NCI-H128 (cell line): ENCODE results near the gene CNTNAP2.
"Not testable (repeated sequence)": the region's sequence is repeated elsewhere in the genome, so short reads cannot be mapped to it uniquely, and the experiment has no call there.

ENCODE experiments used
- DNase-seq: peaks from one replicate; lab custom pipeline; 2025; ENCODE audit not compliant: unreplicated experiment; lab: John Stamatoyannopoulos, UW

Gene CNTNAP2

DNA sequence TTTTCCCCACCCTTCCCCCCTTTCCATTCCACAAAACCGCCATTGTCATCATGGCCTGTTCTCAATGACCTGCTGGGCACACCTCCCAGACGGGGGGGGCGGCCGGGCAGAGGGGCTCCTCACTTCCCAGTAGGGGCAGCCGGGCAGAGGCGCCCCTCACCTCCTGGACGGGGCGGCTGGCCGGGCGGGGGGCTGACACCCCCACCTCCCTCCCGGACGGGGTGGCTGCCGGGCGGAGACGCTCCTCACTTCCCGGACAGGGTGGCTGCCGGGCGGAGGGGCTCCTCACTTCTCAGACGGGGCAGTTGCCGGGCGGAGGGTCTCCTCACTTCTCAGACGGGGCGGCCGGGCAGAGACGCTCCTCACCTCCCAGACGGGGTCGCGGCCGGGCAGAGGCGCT is 1685.2 kb downstream of the CNTNAP2 start:
- DNase-seq: not testable (repeated sequence)

DNA sequence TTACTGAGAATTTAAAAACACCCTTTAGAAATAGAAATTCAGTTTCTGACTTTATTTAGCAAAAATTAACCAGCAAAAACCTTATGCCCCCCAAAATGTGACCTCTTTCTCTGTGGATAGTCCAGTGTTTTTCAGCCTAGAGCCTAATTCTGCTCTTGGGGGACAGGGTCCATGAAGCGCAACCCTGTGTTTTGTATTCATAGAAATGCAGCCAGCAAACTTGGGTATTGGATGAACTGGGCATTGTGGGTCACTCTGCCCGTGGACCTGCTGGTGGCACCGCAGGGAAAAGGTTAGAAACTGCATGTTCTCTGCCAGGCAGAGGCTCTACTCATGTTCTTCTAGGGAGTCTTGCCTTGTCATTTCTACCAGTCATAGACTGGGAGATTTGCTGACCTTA is 1686.5 kb downstream of the CNTNAP2 start:
- DNase-seq: no peak

DNA sequence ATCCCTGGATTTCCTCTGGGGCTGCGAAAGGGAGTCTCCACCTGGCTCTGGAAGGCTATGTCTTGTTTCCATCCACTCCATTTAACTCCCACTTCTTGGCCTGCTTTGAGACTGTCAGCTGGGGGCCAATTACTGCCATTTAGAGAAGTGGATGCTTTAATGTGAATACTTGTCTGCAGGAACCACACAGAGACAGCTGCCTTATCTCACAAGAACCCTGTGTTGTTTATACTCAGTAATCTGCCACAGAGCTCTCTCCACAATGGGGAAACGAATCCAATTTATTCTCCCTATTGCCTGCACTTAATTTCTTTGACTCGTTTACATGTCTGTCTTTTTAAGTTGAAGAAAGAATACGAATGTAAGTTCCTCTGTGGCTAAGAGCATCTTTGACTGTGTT is 1687.0 kb downstream of the CNTNAP2 start:
- peak; percentile 76 for DNase-seq

DNA sequence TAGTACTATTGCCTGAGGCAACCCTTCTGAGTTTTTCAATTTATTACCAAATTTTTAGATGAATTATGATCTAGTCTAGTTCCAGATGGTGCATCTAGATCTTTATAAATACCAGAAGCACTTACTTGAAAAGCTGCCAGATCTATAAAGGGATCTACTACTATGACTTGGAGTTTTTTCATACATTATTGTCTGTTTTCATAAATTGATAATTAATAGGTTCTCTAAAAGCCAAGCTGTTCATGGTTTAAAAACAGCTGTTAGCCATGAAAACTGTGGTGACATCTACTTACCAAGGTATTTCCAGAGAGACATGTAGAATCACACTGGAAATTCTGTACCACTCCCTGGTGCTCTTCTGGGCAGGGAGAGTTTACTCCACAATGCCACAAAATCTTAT is 1687.4 kb downstream of the CNTNAP2 start:
- no peak for DNase-seq

DNA sequence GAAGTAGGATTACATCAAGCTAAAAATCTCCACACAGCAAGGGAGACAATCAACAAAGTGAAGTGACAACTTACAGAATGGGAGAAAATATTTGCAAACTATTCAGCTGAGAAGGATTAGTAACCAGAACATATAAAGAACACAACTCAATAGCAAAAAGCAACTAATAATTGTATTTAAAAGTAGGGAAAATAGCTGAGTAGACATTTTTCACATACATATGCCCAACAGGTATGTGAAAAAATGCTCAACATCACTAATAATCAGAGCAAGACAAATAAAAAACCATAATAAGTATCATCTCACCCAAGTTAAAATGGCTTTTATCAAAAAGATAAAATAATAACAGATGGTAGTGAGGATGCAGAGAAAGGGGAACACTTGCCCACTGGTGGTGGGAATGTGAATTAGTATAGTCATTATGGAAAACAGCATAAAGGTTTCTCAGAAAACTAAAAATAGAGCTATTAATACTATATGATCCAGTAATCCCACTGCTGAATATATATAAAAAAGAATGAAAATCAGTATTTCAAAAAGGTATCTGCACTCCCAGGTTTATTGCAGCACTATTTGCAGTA is 1689.5 kb downstream of the CNTNAP2 start:
- no peak for DNase-seq

DNA sequence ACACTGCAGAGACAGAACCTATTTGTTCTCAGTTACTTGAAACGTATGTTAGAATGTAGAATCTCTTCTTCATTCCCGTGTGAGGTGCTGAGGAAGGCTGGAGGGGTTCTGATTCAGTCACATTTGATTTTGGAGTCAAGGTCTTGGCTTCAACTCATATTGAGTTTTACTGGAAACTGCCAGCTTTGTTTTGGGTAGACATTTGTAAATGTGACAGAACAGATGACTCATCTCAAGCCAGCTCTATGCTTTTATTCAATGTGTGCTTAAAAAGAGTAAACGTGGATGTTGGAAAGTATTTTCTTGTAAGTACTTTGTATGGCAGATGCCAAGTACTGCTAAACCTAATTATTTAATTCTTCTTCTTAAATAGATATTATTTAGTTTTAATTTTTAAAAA is 1693.2 kb downstream of the CNTNAP2 start:
- no peak for DNase-seq

DNA sequence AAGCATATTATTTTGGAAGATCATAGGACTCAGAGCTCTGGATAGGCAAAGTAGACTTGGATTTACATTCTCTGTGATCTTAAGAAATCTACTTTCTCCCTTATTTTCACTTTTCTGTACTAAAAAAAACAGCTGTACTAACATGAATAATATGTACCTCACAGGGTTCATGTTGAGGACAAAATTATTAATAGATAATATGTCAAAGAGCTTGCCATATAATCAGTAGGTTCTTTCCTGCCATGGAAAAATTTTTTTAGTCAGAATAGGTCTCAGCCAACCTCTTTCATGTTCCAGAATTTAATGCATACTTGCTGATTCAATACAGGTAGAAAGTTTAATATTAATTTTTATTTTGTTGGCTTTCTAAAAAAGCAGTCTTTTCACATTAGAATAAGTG is 1693.7 kb downstream of the CNTNAP2 start:
- DNase-seq: no peak

DNA sequence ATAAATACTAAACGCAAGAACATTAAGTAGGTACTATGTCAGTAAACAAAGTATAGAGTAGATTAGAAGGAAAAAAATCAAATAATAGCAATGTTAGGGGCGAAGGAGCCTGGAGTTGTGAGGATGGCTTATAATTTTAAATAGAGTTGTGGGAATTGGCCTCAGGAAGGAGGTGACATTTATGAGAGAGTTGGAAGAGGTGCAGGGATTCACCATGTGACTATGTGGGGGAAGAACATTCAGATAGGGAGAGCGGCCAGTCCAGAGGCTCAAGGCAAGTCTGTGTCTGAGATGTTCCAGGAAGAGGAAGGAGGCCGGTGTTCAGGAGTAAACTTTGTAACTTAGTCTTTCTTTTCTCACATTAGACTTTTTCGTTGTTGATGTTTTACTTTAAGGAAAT is 1695.3 kb downstream of the CNTNAP2 start:
- DNase-seq: no peak

DNA sequence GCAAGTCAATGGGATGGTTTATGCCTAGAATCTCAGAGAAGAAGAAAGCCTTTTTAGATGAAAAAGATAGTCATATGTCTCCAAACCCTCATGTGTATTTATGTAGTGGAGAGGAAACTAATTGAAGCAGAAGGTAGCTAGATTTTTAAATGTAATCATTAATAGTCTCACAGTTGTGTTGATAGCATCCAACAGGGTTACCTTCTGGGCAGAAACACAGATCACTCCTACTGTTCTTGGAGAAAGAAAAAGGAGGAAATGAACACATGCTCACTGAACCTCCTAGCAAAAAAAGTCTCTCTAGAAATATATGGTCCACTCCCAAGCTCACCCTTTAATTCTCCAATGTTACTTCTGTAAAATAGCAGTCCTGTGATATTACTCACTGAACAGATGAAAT is 1696.7 kb downstream of the CNTNAP2 start:
- no peak for DNase-seq

DNA sequence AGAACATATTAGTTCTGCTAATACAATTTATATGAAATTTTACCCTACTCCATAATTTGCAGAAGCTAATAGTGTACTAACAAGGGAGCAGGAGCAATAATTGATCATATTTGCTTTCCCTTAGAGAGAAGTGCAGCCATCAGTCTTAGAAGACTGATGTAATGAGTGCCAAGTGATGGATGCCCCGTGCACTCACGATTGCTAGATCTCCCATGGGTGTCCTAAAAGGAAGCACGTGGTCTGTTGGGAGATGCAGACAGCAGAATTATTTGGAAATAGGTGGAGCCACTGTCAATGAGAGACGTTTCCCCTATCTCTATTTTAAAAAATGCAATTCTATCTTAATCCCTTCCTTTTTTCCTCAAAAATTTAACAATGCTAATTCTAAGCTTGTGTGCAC is 1701.7 kb downstream of the CNTNAP2 start:
- DNase-seq: no peak

DNA sequence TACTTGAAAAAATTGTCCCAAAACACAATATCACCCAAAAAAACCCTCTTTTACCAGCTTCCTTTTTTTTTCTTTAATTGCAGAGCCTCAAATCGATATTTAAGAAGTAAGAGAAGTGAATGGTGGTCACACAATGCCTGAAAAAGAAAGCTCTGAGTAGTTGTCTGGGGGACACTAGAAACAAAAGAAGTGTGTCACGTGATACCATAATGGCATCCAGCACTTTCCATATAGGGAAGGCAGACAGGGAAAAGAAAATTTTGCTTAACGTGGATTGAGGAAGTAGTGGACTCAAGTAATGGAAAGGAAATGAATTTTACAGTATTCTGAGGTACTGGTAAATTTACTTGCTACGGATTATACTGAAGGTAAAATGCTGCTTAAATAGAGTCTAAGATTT is 1708.1 kb downstream of the CNTNAP2 start:
- no peak for DNase-seq

DNA sequence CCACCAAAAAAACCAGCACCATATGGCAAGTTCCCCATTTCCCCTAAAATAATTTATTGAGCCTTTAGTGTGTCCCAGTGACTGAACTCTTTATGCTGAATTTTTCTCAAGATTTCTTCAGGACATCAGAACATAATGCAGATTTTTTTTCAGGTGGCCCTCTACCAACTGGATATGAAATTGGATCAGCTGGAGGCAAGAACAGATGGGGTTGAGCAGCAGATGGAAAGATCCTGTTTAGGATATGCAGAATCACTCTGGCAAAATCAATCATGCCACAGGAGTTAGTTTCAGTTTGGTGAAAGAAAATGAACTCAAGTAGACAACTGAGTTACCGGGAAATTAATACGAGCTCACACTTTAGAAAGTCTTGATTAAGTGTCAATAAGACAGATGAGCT is 1712.4 kb downstream of the CNTNAP2 start:
- no peak for DNase-seq

DNA sequence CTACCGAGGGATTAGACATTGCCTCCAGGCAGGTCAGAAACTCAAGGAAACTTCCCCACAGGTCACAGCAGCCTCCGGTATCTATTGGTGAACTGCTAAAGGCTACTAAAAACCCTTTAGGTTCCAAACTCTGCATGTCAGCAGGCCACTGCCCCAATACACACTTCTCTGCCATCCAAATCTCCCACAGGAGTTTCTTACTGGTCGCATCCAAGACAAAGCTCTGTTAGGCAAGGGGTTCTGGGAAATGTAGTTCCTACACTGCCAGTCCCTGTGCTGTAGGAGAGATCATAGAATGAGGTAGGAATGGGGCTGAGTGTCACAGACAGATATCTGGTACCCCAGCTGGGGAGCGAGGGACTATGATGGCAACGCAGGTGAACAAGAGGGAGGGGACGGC is 1717.0 kb downstream of the CNTNAP2 start:
- no peak for DNase-seq

DNA sequence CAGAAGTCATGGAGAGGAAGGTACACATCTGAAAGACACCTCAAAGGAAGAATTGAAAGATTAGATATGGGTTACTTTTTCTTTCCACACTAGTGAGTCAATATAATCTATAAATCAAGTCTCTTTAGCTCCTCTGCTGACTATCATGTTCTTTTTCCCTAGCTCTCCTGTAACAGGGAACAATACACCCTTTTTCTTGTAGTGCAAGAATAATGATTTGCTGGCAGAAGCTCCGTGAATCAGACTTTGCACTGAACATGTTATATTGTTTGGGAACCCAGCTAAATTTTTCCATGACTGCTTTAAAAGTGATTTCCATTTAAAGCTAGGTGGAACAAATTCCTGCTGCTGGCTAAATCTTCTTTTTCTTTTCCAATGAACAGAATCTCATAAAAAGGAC is 1717.4 kb downstream of the CNTNAP2 start:
- no peak for DNase-seq

DNA sequence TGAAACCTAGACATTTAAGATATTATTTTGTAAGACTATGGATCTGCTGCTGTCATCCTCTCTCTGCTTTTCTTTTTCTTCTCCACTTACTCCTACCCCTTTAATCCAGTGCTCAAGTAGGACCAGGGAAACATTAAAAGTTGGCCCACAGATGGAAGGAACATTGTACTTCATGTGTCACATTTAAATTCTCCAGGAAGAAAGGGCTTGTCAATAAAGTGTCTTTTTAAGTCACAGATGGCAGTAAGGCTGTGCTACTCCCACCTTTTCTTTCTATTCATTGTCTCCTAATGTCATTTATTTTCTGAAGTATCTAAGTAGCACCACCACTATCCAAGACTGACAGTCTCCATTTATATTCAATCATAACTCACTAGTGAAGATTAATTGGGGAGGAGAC is 1736.2 kb downstream of the CNTNAP2 start:
- no peak for DNase-seq

DNA sequence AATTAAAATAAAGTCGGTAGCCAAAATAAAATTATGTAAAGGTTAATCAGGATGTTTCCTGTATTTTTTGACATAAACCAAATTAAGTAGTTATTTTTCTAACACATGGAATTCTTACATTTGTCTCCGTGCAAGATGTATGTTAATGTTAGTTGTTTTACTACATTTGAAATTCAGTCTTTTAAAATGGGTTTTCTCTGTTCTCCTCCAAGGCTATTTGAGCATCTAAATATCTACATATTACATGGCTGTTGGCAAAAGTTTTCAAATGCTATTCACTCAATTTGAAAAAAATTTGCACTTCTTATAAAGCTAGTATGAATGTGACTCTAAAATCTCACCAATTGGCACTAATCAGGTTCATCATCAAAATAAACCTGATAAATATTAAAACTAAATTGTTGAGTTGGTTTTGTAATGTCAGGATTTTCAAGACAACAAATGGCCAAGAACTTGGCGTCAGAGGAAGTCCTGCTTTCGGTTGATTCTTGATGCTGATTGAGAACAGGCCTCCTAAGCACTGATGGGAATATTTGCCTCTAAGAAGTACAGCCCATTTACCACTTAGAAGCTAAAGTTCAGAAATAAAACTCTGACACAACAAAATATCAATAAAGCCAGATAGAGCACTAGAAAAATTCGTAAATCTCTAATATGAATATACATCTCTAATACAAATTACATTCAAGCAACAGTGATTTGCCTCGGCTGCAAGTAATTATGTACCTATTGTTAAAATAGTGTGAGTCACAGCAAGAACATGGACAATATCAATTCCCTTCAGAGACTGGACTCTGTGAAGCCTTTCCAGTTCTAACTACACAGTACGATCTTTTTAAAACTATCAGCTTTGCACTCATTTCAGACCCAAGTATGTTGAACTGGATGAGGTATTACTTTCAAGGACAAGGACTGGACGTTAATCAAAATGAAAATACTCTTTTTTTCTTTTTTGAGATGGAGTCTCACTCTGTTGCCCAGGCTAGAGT is 1740.8 kb downstream of the CNTNAP2 start:
- DNase-seq: no peak

DNA sequence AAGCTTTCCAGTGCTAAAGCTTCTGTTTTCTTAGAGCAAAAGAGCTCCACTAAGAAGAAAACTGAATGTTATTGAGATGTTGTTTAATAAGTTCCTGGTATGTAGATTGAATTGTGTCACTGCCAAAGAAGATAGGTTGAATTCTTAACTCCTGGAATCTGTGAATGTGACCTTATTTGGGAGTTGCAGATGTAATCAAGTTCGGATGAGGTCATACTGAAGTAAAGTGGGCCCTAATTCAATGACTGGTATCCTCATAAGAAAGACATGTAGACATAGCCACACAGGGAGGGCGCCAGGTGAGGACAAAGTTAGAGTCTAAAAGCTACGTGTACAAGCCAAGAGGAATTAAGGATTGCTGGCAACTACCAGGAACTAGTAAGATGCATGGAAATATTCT is 1741.8 kb downstream of the CNTNAP2 start:
- no peak for DNase-seq

DNA sequence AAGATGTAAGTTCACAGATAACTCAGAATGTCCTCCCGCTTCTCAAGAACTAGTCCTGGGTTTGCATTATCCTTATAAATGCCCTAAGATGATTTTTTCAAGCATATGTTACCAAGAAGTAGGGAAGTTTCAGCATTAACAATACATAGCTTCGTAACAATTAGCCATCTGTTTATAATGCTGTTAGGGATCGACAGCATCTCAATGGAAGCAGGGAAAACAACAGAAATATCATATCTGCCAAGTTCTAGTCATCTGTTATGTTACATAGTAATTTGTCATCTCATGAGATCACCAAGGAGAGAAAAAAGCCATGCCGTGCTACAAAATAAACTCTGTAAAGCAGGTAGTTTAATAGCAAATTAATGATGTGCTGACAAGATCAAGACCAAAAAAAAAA is 1742.4 kb downstream of the CNTNAP2 start:
- no peak for DNase-seq

DNA sequence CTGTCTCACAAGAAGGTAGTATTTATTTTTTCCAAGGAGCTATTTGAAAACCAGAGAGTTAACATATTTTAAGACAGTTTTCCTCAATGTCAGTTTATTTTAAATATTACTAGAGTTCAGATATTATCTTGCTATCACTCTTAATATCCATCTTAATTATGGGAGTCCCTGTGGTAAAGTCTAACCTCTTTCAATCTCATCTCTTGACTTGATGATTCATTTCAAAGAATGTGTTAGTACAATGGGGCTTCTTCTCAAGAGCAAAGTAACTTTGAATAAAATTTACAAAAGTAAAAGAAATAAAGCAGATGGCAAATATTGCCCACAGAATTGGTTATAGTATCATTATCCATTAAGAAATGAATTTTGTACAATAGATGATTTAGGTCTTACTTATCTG is 1742.9 kb downstream of the CNTNAP2 start:
- no peak for DNase-seq

DNA sequence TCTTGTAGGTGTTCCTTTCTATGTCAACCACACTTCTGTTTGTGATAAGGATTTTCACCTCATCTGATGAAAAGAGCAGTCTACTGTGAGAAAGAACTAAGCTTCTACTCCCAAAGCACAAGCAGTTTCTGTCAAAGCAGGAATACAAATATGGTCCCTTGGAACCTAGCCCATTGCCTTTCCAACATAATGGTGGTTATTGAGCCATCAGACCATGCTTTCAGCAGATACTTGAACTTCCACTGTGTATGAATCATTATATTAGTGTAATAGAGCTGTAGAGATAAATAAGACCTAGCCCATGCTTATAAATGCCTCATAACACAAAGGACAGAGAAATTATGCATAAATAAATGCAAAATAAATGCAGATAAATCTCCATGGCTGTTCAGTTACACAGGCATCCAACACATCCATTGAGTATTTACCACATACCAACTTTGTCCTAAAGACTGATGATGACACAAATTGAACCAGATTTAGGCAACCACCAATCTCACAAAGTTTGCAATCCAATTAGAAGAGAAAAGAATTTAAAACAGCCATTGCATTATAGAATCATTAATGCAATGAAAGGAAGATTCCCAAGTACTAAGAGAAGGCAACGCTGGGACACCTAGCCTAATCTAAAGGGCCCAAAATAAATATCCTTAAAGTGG is 1744.6 kb downstream of the CNTNAP2 start:
- DNase-seq: no peak

DNA sequence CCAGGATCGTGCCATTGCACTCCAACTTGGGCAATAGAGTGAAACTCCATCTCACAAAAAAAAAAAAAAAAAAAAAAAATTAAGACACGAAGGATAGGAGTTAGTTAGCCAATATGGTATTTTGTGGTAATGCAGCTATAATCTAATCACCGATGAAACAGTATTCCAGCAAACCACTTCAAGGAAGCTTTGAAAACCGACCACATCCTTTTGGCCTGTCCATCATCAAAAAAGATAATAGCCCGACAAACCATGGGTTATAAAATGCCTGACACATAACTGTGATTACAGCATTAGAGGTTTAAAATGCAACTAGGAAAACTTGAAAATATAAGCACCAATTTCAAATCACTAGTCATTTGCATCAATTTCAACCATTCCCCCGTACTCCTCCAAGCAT is 1745.3 kb downstream of the CNTNAP2 start:
- DNase-seq: no peak

DNA sequence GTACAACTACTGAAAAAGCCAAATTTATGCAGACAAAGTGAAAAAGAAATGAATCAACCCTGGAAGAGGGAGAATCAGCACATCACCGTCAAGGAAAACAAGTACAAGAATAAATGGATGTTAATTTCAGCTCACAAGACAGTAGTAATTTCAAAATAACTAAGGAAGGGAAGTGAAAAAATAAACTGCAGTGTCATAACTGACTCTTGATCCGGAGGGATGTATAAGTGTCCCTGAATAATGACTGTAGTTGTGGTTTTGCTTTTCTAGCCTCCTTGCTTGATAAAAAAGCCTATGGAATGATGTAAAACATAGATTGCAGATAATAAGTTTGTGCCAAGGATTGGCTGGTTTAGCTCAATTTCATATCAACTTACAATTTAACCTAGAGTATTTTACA is 1752.9 kb downstream of the CNTNAP2 start:
- no peak for DNase-seq
